ENCODE results near the gene HENMT1.
A peak's percentile ranks its signal among the peaks of the same experiment; 100 is the strongest.

HENMT1 gene

GRCh38 chr1:108628665-108629064 lies 32.2 kb downstream of the HENMT1 start:
- DNase-seq = no peak

- no peak for DNase-seq
These were observed 32.9 kb downstream of the HENMT1 start for GRCh38 chr1:108627951-108628350.

DNA sequence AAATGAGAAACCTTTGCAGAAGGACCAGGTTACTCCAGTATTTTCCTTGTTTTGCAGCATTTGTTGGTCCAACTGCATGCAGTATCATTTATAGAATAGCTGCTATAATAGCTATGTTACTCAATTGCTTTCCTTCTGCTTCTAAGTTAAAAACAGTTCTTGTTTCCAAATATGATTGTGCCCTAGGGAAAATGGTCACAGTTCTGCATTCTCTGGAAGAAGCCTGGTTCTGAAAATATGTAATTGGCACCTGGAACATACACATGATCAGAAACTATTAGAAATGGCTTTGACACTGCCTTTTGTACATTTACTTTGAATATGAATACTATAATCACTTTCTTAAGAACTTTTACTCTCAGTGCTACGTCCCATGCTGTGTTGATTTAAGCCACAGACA lies 33.6 kb downstream of the HENMT1 start:
- no peak for DNase-seq

DNA sequence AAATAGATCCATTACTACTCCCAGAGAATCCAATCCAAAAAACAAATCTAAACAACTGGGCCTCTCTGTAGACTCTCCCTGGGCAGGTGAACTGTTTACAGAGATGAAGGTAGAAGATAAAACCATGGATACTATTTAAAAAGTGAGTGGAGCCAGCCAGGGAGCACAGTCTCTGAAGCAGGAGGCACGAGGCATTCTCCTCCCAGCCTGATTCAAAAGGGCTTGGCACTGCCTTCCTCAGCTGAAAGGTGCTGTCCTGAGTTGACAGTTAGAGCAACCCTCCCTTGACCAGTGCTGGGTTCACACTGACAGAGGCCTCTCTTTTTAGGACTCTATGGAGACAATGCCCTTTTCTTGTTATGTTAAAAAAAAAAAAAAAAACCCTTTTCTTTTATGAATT lies 36.8 kb downstream of the HENMT1 start:
- peak in 1 of 56 donors; percentile 9 for DNase-seq

DNA sequence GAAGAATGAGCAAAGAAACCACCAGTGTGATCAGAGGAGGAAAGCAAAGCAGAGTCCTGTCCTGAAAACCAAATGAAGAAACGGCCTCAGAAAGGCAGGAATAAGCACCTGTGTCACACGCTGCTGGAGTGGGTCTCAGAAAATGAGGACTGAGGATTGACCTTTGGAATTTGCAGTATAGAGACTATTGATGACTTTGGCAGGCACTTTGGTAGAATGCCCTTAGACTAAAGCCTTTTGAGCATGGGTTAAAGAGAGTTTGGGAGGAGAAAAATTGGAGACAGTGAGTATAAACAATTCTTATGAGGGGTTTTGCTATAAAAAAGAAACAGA lies 43.2 kb downstream of the HENMT1 start:
- DNase-seq = no peak

GRCh38 chr1:108617008-108617723 lies 43.7 kb downstream of the HENMT1 start:
- no peak for DNase-seq

- DNase-seq = no peak
These were observed 45.3 kb downstream of the HENMT1 start for GRCh38 chr1:108615544-108615943.

GRCh38 chr1:108612496-108612895 lies 48.4 kb downstream of the HENMT1 start:
- DNase-seq = no peak

- no peak for DNase-seq
These were observed 48.9 kb downstream of the HENMT1 start for GRCh38 chr1:108611984-108612383.

DNA sequence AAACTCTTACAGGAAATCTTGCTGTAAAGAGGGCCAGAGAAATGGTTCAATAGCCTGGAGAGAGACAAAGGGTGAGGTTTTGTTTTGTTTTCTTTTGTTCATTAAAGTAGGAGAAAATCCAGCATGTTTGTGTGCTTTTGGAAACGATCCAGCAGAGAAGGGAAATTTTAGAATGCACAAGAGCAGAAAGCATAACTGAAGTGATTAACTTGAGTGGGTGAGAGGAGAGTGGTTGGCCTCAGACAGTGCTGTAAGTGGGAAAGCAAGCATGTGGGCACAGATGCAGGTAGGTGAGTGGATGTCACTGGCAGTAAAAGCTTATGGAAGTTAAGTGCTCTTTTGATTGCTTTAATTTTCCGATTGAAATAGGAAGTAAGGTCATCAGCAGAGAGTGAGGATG lies 50.8 kb downstream of the HENMT1 start:
- peak in 1 of 56 donors; percentile 7 for DNase-seq

DNA sequence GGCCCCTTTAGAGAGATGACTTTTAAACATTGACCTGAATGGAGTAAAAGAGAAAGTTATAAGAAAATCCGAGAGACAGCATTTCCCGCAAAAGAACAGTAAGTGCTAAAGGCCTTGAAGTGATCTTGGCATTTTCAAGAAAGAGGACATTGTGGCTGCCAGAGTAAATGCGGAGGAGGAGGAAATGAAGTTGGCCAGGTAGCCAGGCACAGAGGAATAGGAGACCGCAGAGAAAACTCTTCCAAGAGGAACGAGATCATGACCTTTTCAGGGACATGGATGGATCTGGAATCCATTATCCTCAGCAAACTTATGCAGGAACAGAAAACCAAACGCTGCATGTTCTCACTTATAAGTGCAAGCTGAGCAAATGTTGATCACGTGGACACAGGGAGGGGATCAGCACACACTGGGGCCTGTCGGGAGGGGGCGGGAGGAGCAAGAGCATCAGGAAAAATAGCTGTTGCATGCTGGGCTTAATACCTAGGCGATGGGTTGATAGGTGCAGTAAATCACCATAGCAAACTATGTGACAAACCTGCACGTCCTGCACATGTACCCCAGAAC lies 51.3 kb downstream of the HENMT1 start:
- DNase-seq = no peak

- DNase-seq = no peak
These were observed 54.4 kb downstream of the HENMT1 start for GRCh38 chr1:108606478-108606877.

- no peak for DNase-seq
These were observed 55.3 kb downstream of the HENMT1 start for GRCh38 chr1:108605633-108606032.

GRCh38 chr1:108601708-108602410 lies 59.0 kb downstream of the HENMT1 start:
- no peak for DNase-seq

- no peak for DNase-seq
These were observed 60.4 kb downstream of the HENMT1 start for GRCh38 chr1:108600504-108600903.

DNA sequence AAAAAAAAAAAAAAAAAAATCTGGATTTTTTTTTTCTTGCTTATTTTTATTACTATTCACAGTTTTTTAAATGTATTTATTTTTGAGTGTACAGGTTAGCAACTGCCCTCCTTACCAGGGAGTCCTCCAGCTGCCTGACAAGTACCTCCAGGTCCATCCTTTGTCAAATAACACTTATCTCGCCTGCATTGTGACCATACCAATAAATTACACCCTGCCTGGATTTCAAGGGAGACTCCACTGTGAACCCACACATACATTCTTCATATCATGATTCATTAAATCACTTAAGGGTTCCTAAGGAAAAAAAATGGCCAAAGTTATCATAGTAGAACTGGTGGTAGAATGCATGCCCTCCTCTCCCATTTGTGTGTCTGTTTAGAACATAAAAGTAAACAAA lies 62.6 kb downstream of the HENMT1 start:
- DNase-seq = no peak

Measured in amygdala (tissue), 56 donors.